Ovary (tissue), 9 donors: ENCODE data around the gene SH3PXD2A. TPM values are rescaled to one million over a fixed set of nuclear protein-coding genes. Genes with fewer than 3 reads are reported as not detected.

ENCODE experiments used
- DNase-seq, 5 donors: peaks; one replicate each; pipeline ENCODE4 v3.0.0-alpha.2; 2019 to 2020
- H3K27ac ChIP-seq, 2 donors: fragments of 200-600 bp; one replicate each; pipeline versions ENCODE4 v1.5.1 to v1.8.0; 2019 to 2022
- H3K27me3 ChIP-seq: fragments of 200-600 bp; one replicate; pipeline ENCODE4 v1.8.0; 2022
- H3K36me3 ChIP-seq: fragments of 200-600 bp; sonication (generic); one replicate; pipeline ENCODE4 v1.5.1; 2019
- H3K4me1 ChIP-seq: one replicate; pipeline ENCODE4 v1.8.1; 2013; ENCODE audit warnings: mild to moderate bottlenecking, moderate library complexity; ENCODE audit not compliant: insufficient read depth
- H3K4me3 ChIP-seq: fragments of 200-600 bp; sonication (generic); one replicate; pipeline ENCODE4 v1.5.1; 2017
- H3K9me3 ChIP-seq, 2 donors: fragments of 200-600 bp in 1 of 2; sonication (generic) in 1 of 2; one replicate each; pipeline versions ENCODE4 v1.5.1 to v1.8.1; 2013 to 2019; ENCODE audit warnings: mild to moderate bottlenecking in 1 of 2, moderate library complexity in 1 of 2
- EP300 ChIP-seq: sonication (generic); formaldehyde crosslinking; IDR thresholded peaks from one replicate; pipeline ENCODE4 v1.6.1; 2017; ENCODE audit warnings: antibody characterized with exemption
- POLR2A ChIP-seq: fragments of 450-650 bp; IDR thresholded peaks from one replicate; pipeline ENCODE4 v1.6.1; 2017; ENCODE audit warnings: antibody characterized with exemption, mild to moderate bottlenecking, moderate library complexity
- WGBS, 3 donors: extraction: QIAGEN DNeasy Blood & Tissue Kit in 1 of 3; methylation state at CpG; one replicate each; pipeline versions ENCODE4 v1.1.5 to v1.1.7; 2013 to 2017; 5-methylcytosine and 5-hydroxymethylcytosine counted together
- intact Hi-C, 4 donors: fragments of 100-400 bp; cut with DNase I; formaldehyde crosslinking; loops; one replicate each; pipeline versions ENCODE4 v1.11.0 to v1.15.1; 2022 to 2023
- polyA plus RNA-seq, 2 donors: library from polyadenylated mRNA; stranded (reverse); fragments of 200-250 nt in 1 of 2; fragments of 350-450 nt in 1 of 2; fragmentation: Illumina TruSeq in 1 of 2; extraction: RNeasy Lipid Tissue Mini Kit (QIAGEN cat#74804) in 1 of 2; gene quantifications; one replicate each; pipeline ENCODE4 v1.2.3, GENCODE V29; 2013 to 2014
- total RNA-seq, 7 donors: library from RNA; depleted of rRNA in 2 of 7; stranded (reverse); fragments of >200 nt in 2 of 7; fragmentation: NEBNext Ultra II Directional in 3 of 7; extraction: Animal tissue kit (Norgen Biotek cat#: 25700) in 3 of 7; gene quantifications; one replicate each; pipeline versions ENCODE4 v1.1.0 to v1.2.4, GENCODE V29; 2016 to 2023
- TF ChIP-seq, protein P1 (sequence below), 3 donors: fragments of 450-650 bp in 2 of 3; fragments of 200-600 bp in 1 of 3; IDR thresholded peaks; one replicate each; pipeline versions ENCODE4 v1.5.1 to v1.8.0; 2016 to 2022; ENCODE audit warnings: antibody characterized with exemption in 3 of 3, mild to moderate bottlenecking in 1 of 3
- donor health status: DM: no; HTN: no; CAD: no; lungs with moderate emphysema.
- donor health status: DM: no; HTN: no; CAD: no.
- donor health status: Bipolar disorder and iron deficiency.
- donor health status: DM: yes; HTN: yes; CAD: no.
- donor health status: DM: no; HTN: no; CAD: no.
- donor health status: DM: yes; HTN: yes; CAD: no.

SH3PXD2A gene
- total and polyA plus RNA-seq, 9 donors: 15.3 to 82.9 (median 52.2) TPM

- Histone ChIP-seq H3K36me3 (no peaks in the 10 kb centered on the region), H3K27me3 (no peaks in the 10 kb centered on the region), H3K4me3 (no peak overlapping the region), H3K4me1 (peaks cover 11% of the 10 kb centered on the region), H3K9me3 (no peaks in the 10 kb centered on the region), H3K27ac (no peak overlapping the region)
- intact Hi-C loops: loop anchor here in 1 of 4 donors (10.0 kb wide), 1 partner anchor 181 kb away; no protein-coding TSS in a partner anchor
- TF ChIP-seq POLR2A (no peak), EP300 (no peak)
- TF ChIP-seq, protein P1, sequence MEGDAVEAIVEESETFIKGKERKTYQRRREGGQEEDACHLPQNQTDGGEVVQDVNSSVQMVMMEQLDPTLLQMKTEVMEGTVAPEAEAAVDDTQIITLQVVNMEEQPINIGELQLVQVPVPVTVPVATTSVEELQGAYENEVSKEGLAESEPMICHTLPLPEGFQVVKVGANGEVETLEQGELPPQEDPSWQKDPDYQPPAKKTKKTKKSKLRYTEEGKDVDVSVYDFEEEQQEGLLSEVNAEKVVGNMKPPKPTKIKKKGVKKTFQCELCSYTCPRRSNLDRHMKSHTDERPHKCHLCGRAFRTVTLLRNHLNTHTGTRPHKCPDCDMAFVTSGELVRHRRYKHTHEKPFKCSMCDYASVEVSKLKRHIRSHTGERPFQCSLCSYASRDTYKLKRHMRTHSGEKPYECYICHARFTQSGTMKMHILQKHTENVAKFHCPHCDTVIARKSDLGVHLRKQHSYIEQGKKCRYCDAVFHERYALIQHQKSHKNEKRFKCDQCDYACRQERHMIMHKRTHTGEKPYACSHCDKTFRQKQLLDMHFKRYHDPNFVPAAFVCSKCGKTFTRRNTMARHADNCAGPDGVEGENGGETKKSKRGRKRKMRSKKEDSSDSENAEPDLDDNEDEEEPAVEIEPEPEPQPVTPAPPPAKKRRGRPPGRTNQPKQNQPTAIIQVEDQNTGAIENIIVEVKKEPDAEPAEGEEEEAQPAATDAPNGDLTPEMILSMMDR (IDR thresholded peaks at IDR 0.05): no peak
- WGBS, 3 donors: 83 to 88% (median 86%) methylated on average over 4 of the region's 4 CpGs
- peak in 2 of 5 donors; percentile 31 to 37 for DNase-seq
These were observed 259.2 kb downstream of the SH3PXD2A start for GRCh38 chr10:103595933-103596726.

- peaks cover 5% of the 10 kb centered on the region for H3K4me1 ChIP-seq
- H3K27ac ChIP-seq: no peak overlapping the region
- H3K4me3 ChIP-seq: no peak overlapping the region
- intact Hi-C loops: loop anchor here in 1 of 4 donors (10.0 kb wide), 1 partner anchor 178 kb away; no protein-coding TSS in a partner anchor
- no peaks in the 10 kb centered on the region for H3K27me3 ChIP-seq
- no peaks in the 10 kb centered on the region for H3K9me3 ChIP-seq
- TF ChIP-seq POLR2A (no peak), EP300 (no peak)
- TF ChIP-seq, protein P1 (IDR thresholded peaks at IDR 0.05): no peak
- no peak for DNase-seq
- WGBS, 3 donors: 67 to 87% (median 73%) methylated on average over 3 of the region's 3 CpGs
- H3K36me3 ChIP-seq: no peaks in the 10 kb centered on the region
These were observed 262.3 kb downstream of the SH3PXD2A start for GRCh38 chr10:103593022-103593570.

DNA sequence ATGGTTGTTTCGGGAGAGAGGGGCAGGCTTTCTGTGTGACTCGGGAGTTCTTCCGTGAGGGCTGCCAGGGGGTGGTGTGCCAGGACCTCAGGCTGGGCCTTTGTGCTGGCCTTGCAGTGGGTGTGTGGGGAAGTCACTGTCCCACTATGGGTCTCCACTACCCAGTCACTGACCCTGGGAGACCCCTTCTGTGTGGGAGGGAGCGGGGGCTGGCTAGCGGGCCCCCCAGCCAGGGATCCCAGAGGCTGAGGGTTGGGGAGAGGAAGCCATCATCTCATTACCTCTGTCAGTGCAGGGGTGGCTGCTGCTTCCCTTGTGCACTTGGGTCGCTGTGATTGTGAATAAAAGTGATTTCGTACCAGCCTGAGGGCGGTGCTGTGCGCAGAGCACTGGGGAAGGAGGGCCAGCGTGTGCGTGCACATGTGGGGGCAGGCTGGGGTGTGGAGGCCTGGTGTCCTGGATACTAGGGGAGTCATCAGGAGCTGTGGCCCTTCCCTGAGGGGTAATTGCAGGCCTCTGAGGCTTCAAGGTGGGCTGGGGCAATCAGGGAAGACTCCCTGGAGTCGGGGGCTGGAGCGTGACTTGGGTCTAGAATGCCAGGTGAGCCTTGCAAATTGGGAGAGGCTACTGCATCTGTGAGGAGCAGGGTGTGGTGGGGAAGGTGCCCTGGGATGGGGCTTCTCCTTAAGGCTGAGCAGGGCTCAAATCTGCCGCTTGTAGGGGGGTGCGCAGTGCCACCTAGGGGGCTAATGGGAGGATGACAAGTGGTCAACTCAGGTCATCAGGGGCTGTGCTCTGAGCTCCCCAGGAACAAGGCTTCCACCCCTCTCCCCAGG lies 263.0 kb downstream of the SH3PXD2A start:
- Histone ChIP-seq H3K27ac (no peak overlapping the region), H3K4me1 (peaks cover 5% of the 10 kb centered on the region), H3K27me3 (no peaks in the 10 kb centered on the region), H3K36me3 (no peaks in the 10 kb centered on the region), H3K4me3 (no peak overlapping the region), H3K9me3 (no peaks in the 10 kb centered on the region)
- TF ChIP-seq EP300: no peak
- TF ChIP-seq, protein P1 (IDR thresholded peaks at IDR 0.05): peak in 1 of 3 donors; percentile 15
- intact Hi-C loops: loop anchor here in 1 of 4 donors (10.0 kb wide), 1 partner anchor 178 kb away; no protein-coding TSS in a partner anchor
- WGBS, 3 donors: 78 to 81% (median 79%) methylated on average over 15 of the region's 15 CpGs
- DNase-seq: peak in 1 of 5 donors; percentile 45

DNA sequence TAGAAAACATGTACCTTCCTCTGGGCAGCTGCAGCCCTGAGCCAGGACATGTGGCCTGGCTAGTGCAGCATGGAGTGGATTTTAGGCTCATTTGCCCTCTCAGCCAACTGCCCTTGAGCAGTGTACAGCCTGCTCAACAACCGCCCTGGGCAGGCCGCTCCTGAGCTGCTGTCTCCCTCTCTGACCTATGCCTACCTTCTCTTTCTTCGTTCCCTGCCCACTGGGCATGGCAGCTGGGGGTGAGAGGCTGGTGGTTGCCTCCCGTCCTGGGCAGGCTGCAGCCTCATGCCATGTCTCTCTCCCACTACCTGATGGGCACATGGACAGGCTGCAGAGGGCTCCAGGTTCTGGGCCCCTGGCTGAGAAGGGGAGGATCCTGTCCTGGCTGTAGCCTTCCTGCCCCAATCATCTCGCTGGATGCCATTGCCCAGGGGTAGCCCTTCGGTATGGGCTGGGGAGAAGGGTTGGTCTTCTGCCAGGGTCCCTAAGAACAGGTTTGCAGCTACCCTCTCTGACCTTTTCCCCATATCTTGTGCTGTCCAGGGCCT lies 264.6 kb downstream of the SH3PXD2A start:
- WGBS, 3 donors: 87 to 91% (median 88%) methylated on average over 6 of the region's 6 CpGs
- Histone ChIP-seq H3K4me3 (no peak overlapping the region), H3K4me1 (peaks cover 3% of the 10 kb centered on the region), H3K27ac (no peak overlapping the region), H3K27me3 (no peaks in the 10 kb centered on the region), H3K36me3 (no peaks in the 10 kb centered on the region), H3K9me3 (no peaks in the 10 kb centered on the region)
- TF ChIP-seq, protein P1 (IDR thresholded peaks at IDR 0.05): no peak
- TF ChIP-seq EP300 (no peak), POLR2A (no peak)
- peak in 2 of 5 donors; percentile 15 to 24 for DNase-seq
- intact Hi-C loops: loop anchor here in 1 of 4 donors (10.0 kb wide), 1 partner anchor 176 kb away; no protein-coding TSS in a partner anchor
